ENCODE data around the gene RNF213.

RNF213 gene

DNA sequence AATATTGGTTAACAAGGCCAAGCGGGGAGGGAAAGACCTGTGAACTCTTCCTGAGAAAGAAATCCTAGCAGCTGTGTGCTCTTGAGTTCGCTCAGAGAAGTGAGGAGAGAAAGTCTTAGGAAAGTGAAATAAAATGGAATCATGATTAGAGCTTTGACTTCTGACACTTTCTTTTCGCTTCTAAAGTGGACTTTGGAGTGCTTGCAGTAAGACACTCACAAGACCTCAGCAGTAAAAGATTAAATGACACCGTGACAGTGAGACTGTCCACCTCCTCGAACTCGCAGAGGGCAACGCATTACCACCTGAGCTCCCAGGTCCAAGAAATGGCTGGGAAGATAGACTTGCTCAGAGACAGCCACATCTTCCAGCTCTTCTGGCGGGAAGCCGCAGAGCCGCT, 71.2 kb downstream of the RNF213 start:
- H3K36me3 ChIP-seq (ENCODE audit: insufficient read depth, low read length) = peaks cover 85% of the 10 kb centered on the region
- no peaks in the 10 kb centered on the region for H3K9me3 ChIP-seq (ENCODE audit: low read length)
- H3K4me3 ChIP-seq (ENCODE audit: low read depth in 1 of 2, low read length in 2 of 2) = no peak overlapping the region
- no peak overlapping the region for H3K9ac ChIP-seq (ENCODE audit: low read length)
- no peaks in the 10 kb centered on the region for H3K27me3 ChIP-seq (ENCODE audit: control insufficient read depth in 1 of 2, insufficient read depth in 2 of 2, low read length in 2 of 2)
- no peaks in the 10 kb centered on the region for H3K4me1 ChIP-seq (ENCODE audit: insufficient read depth, low read length)
- no peak overlapping the region for H3K27ac ChIP-seq (ENCODE audit: low read depth, low read length)

DNA sequence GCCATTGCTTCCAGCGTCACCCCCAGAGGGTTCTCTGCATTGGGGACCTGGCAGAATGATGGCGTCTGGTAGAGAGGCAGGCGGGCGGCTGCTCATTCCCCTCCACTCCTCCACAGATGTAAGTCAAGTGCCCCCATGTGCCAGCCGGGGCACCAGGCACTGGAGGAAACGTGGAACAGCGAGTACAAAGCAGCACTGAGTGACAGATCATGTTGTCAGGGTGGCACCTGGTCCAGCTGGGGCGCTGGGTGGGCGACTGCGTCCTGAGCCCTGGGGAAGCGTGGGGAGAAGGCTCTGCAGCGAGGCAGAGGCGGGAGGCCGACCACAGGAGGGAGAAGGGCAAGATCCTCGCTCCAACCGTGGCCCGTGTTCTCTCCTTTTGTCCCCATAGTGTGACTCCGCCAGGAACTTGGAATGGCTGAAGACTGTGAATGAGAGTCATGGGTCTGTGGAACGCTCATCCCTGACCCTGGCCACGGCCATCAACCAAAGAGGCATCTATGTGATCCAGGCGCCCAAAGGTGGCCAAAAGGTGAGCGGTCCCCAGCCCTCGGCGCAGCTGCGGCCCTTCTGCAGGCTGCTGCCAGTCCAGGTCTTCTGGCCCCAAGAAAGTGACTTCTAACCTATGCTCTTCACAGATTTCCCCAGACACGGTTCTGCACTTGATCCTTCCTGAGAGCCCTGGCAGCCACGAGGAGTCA, 76.7 kb downstream of the RNF213 start:
- Histone ChIP-seq H3K27ac (ENCODE audit: low read depth, low read length) (no peak overlapping the region), H3K4me1 (ENCODE audit: insufficient read depth, low read length) (no peaks in the 10 kb centered on the region), H3K27me3 (ENCODE audit: control insufficient read depth in 1 of 2, insufficient read depth in 2 of 2, low read length in 2 of 2) (no peaks in the 10 kb centered on the region), H3K4me3 (ENCODE audit: low read depth in 1 of 2, low read length in 2 of 2) (no peak overlapping the region), H3K9ac (ENCODE audit: low read length) (no peak overlapping the region), H3K36me3 (ENCODE audit: insufficient read depth, low read length) (peaks cover 69% of the 10 kb centered on the region), H3K9me3 (ENCODE audit: low read length) (no peaks in the 10 kb centered on the region)

GRCh38 chr17:80339118-80339517, 78.5 kb downstream of the RNF213 start:
- Histone ChIP-seq H3K27me3 (ENCODE audit: control insufficient read depth in 1 of 2, insufficient read depth in 2 of 2, low read length in 2 of 2) (no peaks in the 10 kb centered on the region), H3K9ac (ENCODE audit: low read length) (no peak overlapping the region), H3K27ac (ENCODE audit: low read depth, low read length) (no peak overlapping the region), H3K36me3 (ENCODE audit: insufficient read depth, low read length) (peaks cover 67% of the 10 kb centered on the region), H3K4me3 (ENCODE audit: low read depth in 1 of 2, low read length in 2 of 2) (no peak overlapping the region), H3K9me3 (ENCODE audit: low read length) (no peaks in the 10 kb centered on the region), H3K4me1 (ENCODE audit: insufficient read depth, low read length) (no peaks in the 10 kb centered on the region)

- no peak overlapping the region for H3K27ac ChIP-seq (ENCODE audit: low read depth, low read length)
- no peaks in the 10 kb centered on the region for H3K27me3 ChIP-seq (ENCODE audit: control insufficient read depth in 1 of 2, insufficient read depth in 2 of 2, low read length in 2 of 2)
- no peaks in the 10 kb centered on the region for H3K4me1 ChIP-seq (ENCODE audit: insufficient read depth, low read length)
- H3K36me3 ChIP-seq (ENCODE audit: insufficient read depth, low read length) = peaks cover 70% of the 10 kb centered on the region
- H3K4me3 ChIP-seq (ENCODE audit: low read depth in 1 of 2, low read length in 2 of 2) = no peak overlapping the region
- no peaks in the 10 kb centered on the region for H3K9me3 ChIP-seq (ENCODE audit: low read length)
- no peak overlapping the region for H3K9ac ChIP-seq (ENCODE audit: low read length)
Observed at GRCh38 chr17:80339731-80340456, 79.2 kb downstream of the RNF213 start.

DNA sequence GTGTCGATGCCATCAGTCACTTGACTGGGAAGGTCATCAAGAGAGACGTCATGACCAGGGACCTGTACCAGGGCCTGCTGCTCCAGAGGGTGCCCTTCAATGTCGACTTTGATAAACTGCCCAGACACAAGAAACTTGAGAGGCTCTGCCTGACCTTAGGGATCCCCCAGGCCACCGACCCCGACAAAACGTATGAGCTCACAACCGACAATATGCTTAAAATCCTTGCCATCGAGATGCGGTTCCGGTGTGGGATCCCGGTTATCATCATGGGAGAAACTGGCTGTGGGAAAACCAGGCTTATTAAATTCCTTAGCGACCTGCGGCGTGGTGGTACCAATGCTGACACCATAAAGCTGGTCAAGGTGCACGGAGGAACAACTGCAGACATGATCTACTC, 84.7 kb downstream of the RNF213 start:
- no peak overlapping the region for H3K9ac ChIP-seq (ENCODE audit: low read length)
- no peak overlapping the region for H3K4me3 ChIP-seq (ENCODE audit: low read depth in 1 of 2, low read length in 2 of 2)
- H3K27me3 ChIP-seq (ENCODE audit: control insufficient read depth in 1 of 2, insufficient read depth in 2 of 2, low read length in 2 of 2) = no peaks in the 10 kb centered on the region
- no peak overlapping the region for H3K27ac ChIP-seq (ENCODE audit: low read depth, low read length)
- no peaks in the 10 kb centered on the region for H3K9me3 ChIP-seq (ENCODE audit: low read length)
- peaks cover 73% of the 10 kb centered on the region for H3K36me3 ChIP-seq (ENCODE audit: insufficient read depth, low read length)
- H3K4me1 ChIP-seq (ENCODE audit: insufficient read depth, low read length) = no peaks in the 10 kb centered on the region

DNA sequence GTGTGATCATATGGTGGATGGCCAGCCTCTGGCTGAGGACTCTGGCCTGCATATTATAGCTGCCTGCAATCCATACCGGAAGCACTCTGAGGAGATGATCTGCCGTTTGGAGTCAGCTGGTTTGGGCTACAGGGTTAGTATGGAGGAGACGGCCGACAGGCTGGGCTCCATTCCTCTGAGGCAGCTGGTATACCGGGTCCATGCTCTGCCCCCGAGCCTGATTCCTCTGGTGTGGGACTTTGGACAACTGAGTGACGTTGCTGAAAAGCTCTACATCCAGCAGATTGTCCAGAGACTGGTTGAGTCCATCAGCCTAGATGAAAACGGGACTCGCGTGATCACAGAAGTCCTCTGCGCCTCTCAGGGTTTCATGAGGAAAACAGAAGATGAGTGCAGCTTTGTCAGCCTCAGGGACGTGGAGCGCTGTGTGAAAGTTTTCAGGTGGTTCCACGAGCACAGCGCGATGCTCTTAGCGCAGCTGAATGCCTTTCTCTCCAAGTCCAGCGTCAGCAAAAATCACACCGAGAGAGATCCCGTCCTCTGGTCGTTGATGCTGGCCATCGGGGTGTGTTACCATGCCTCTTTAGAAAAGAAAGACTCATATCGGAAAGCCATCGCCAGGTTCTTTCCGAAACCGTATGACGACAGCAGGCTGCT, 85.3 kb downstream of the RNF213 start:
- H3K4me1 ChIP-seq (ENCODE audit: insufficient read depth, low read length) = no peaks in the 10 kb centered on the region
- no peak overlapping the region for H3K9ac ChIP-seq (ENCODE audit: low read length)
- no peaks in the 10 kb centered on the region for H3K9me3 ChIP-seq (ENCODE audit: low read length)
- peaks cover 80% of the 10 kb centered on the region for H3K36me3 ChIP-seq (ENCODE audit: insufficient read depth, low read length)
- H3K27ac ChIP-seq (ENCODE audit: low read depth, low read length) = no peak overlapping the region
- no peaks in the 10 kb centered on the region for H3K27me3 ChIP-seq (ENCODE audit: control insufficient read depth in 1 of 2, insufficient read depth in 2 of 2, low read length in 2 of 2)
- no peak overlapping the region for H3K4me3 ChIP-seq (ENCODE audit: low read depth in 1 of 2, low read length in 2 of 2)

GRCh38 chr17:80346498-80347275, 86.0 kb downstream of the RNF213 start:
- H3K36me3 ChIP-seq (ENCODE audit: insufficient read depth, low read length) = peaks cover 85% of the 10 kb centered on the region
- H3K27ac ChIP-seq (ENCODE audit: low read depth, low read length) = no peak overlapping the region
- H3K9me3 ChIP-seq (ENCODE audit: low read length) = no peaks in the 10 kb centered on the region
- no peak overlapping the region for H3K9ac ChIP-seq (ENCODE audit: low read length)
- no peaks in the 10 kb centered on the region for H3K4me1 ChIP-seq (ENCODE audit: insufficient read depth, low read length)
- no peak overlapping the region for H3K4me3 ChIP-seq (ENCODE audit: low read depth in 1 of 2, low read length in 2 of 2)
- H3K27me3 ChIP-seq (ENCODE audit: control insufficient read depth in 1 of 2, insufficient read depth in 2 of 2, low read length in 2 of 2) = no peaks in the 10 kb centered on the region

DNA sequence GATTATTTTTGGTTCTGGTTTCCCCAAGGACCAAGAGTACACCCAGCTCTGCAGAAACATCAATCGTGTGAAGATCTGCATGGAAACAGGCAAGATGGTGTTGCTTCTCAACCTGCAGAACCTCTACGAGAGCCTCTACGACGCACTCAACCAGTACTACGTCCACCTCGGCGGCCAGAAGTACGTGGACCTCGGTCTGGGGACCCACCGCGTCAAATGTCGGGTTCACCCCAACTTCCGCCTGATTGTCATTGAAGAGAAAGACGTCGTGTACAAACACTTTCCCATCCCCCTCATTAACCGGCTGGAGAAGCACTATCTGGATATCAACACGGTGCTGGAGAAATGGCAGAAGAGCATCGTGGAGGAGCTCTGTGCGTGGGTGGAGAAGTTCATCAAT, 86.9 kb downstream of the RNF213 start:
- H3K27me3 ChIP-seq (ENCODE audit: control insufficient read depth in 1 of 2, insufficient read depth in 2 of 2, low read length in 2 of 2) = no peaks in the 10 kb centered on the region
- no peak overlapping the region for H3K27ac ChIP-seq (ENCODE audit: low read depth, low read length)
- H3K4me3 ChIP-seq (ENCODE audit: low read depth in 1 of 2, low read length in 2 of 2) = no peak overlapping the region
- H3K4me1 ChIP-seq (ENCODE audit: insufficient read depth, low read length) = no peaks in the 10 kb centered on the region
- peaks cover 88% of the 10 kb centered on the region for H3K36me3 ChIP-seq (ENCODE audit: insufficient read depth, low read length)
- H3K9me3 ChIP-seq (ENCODE audit: low read length) = no peaks in the 10 kb centered on the region
- H3K9ac ChIP-seq (ENCODE audit: low read length) = no peak overlapping the region

DNA sequence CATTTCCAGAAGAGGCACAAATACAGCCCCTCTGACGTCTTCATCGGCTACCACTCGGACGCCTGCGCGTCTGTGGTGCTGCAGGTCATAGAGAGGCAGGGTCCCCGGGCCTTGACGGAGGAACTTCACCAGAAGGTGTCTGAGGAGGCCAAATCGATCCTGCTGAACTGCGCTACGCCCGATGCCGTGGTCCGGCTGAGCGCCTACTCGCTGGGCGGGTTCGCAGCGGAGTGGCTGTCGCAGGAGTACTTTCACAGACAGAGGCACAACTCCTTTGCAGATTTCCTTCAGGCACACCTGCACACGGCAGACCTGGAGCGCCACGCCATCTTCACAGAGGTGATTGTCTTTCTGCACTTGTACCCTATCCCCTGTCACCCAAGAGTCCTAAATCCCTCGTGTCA, 87.3 kb downstream of the RNF213 start:
- Histone ChIP-seq H3K9me3 (ENCODE audit: low read length) (no peaks in the 10 kb centered on the region), H3K4me3 (ENCODE audit: low read depth in 1 of 2, low read length in 2 of 2) (no peak overlapping the region), H3K27me3 (ENCODE audit: control insufficient read depth in 1 of 2, insufficient read depth in 2 of 2, low read length in 2 of 2) (no peaks in the 10 kb centered on the region), H3K27ac (ENCODE audit: low read depth, low read length) (no peak overlapping the region), H3K36me3 (ENCODE audit: insufficient read depth, low read length) (peaks cover 92% of the 10 kb centered on the region), H3K9ac (ENCODE audit: low read length) (no peak overlapping the region), H3K4me1 (ENCODE audit: insufficient read depth, low read length) (no peaks in the 10 kb centered on the region)

- Histone ChIP-seq H3K9ac (ENCODE audit: low read length) (no peak overlapping the region), H3K27me3 (ENCODE audit: control insufficient read depth in 1 of 2, insufficient read depth in 2 of 2, low read length in 2 of 2) (no peaks in the 10 kb centered on the region), H3K4me3 (ENCODE audit: low read depth in 1 of 2, low read length in 2 of 2) (no peak overlapping the region), H3K27ac (ENCODE audit: low read depth, low read length) (no peak overlapping the region), H3K9me3 (ENCODE audit: low read length) (no peaks in the 10 kb centered on the region), H3K36me3 (ENCODE audit: insufficient read depth, low read length) (peaks cover 92% of the 10 kb centered on the region), H3K4me1 (ENCODE audit: insufficient read depth, low read length) (no peaks in the 10 kb centered on the region)
Observed at GRCh38 chr17:80348551-80349150, 88.0 kb downstream of the RNF213 start.

- Histone ChIP-seq H3K4me1 (ENCODE audit: insufficient read depth, low read length) (no peaks in the 10 kb centered on the region), H3K4me3 (ENCODE audit: low read depth in 1 of 2, low read length in 2 of 2) (no peak overlapping the region), H3K36me3 (ENCODE audit: insufficient read depth, low read length) (peaks cover 92% of the 10 kb centered on the region)
Observed at GRCh38 chr17:80349151-80349651, 88.5 kb downstream of the RNF213 start.

More at GRCh38 chr17:80349151-80349651, 88.5 kb downstream of the RNF213 start:
- Histone ChIP-seq H3K9ac (ENCODE audit: low read length) (no peak overlapping the region), H3K9me3 (ENCODE audit: low read length) (no peaks in the 10 kb centered on the region), H3K27me3 (ENCODE audit: control insufficient read depth in 1 of 2, insufficient read depth in 2 of 2, low read length in 2 of 2) (no peaks in the 10 kb centered on the region), H3K27ac (ENCODE audit: low read depth, low read length) (no peak overlapping the region)
